Mononuclear cell (primary cell): ENCODE results near the gene IL1A. TPM values are rescaled to one million over a fixed set of nuclear protein-coding genes. Genes with fewer than 3 reads are reported as not detected.

ENCODE experiments used
- H3K27me3 ChIP-seq: 2 replicates; pipeline ENCODE4 v1.6.0; 2011; ENCODE audit warnings: low read length, control low read depth; ENCODE audit not compliant: insufficient read depth
- H3K4me1 ChIP-seq: 2 replicates; pipeline ENCODE4 v1.5.1; 2011; ENCODE audit warnings: mild to moderate bottlenecking, low read length, control low read depth; ENCODE audit not compliant: insufficient read depth
- H3K4me3 ChIP-seq: 2 replicates; pipeline ENCODE4 v1.5.1; 2011; ENCODE audit warnings: mild to moderate bottlenecking, low read length, moderate library complexity
- H3K9me3 ChIP-seq: 2 replicates; pipeline ENCODE4 v1.5.1; 2011; ENCODE audit warnings: low read depth, mild to moderate bottlenecking, control low read depth, low read length
- total RNA-seq: library from RNA; depleted of rRNA; stranded (reverse); fragments of >200 nt; gene quantifications from one replicate; pipeline ENCODE4 v1.2.3, GENCODE V29; 2012

The IL1A gene
- total RNA-seq, 1 donor = 23.4 TPM

GRCh38 chr2:112807233-112807807, 23.0 kb upstream of the IL1A start:
- Histone ChIP-seq H3K27me3 (no peaks in the 10 kb centered on the region), H3K9me3 (no peaks in the 10 kb centered on the region), H3K4me1 (peaks cover 12% of the 10 kb centered on the region), H3K4me3 (no peak overlapping the region)

GRCh38 chr2:112805542-112805941, 21.2 kb upstream of the IL1A start:
- H3K9me3 ChIP-seq = no peaks in the 10 kb centered on the region
- H3K27me3 ChIP-seq = no peaks in the 10 kb centered on the region
- no peak overlapping the region for H3K4me3 ChIP-seq
- no peaks in the 10 kb centered on the region for H3K4me1 ChIP-seq

GRCh38 chr2:112803691-112804521, 19.6 kb upstream of the IL1A start:
- Histone ChIP-seq H3K27me3 (no peaks in the 10 kb centered on the region), H3K4me1 (peaks cover 12% of the 10 kb centered on the region), H3K9me3 (no peaks in the 10 kb centered on the region), H3K4me3 (no peak overlapping the region)

- H3K9me3 ChIP-seq = no peaks in the 10 kb centered on the region
- H3K4me1 ChIP-seq = peaks cover 18% of the 10 kb centered on the region
- H3K4me3 ChIP-seq = no peak overlapping the region
- H3K27me3 ChIP-seq = no peaks in the 10 kb centered on the region
Measured at GRCh38 chr2:112800881-112801583, 16.7 kb upstream of the IL1A start.

GRCh38 chr2:112798979-112799975, 15.0 kb upstream of the IL1A start:
- peaks cover 35% of the 10 kb centered on the region for H3K4me1 ChIP-seq
- H3K27me3 ChIP-seq = no peaks in the 10 kb centered on the region
- no peak overlapping the region for H3K4me3 ChIP-seq
- H3K9me3 ChIP-seq = no peaks in the 10 kb centered on the region

GRCh38 chr2:112796486-112796885, 12.2 kb upstream of the IL1A start:
- H3K9me3 ChIP-seq = no peaks in the 10 kb centered on the region

GRCh38 chr2:112795774-112796173, 11.5 kb upstream of the IL1A start:
- no peaks in the 10 kb centered on the region for H3K27me3 ChIP-seq
- H3K9me3 ChIP-seq = no peaks in the 10 kb centered on the region
- H3K4me1 ChIP-seq = peaks cover 54% of the 10 kb centered on the region
- no peak overlapping the region for H3K4me3 ChIP-seq

More at GRCh38 chr2:112796486-112796885, 12.2 kb upstream of the IL1A start:
- Histone ChIP-seq H3K4me3 (no peak overlapping the region), H3K27me3 (no peaks in the 10 kb centered on the region), H3K4me1 (peaks cover 54% of the 10 kb centered on the region)

GRCh38 chr2:112794841-112795240, 10.5 kb upstream of the IL1A start:
- Histone ChIP-seq H3K4me1 (peaks cover 52% of the 10 kb centered on the region), H3K4me3 (no peak overlapping the region), H3K27me3 (no peaks in the 10 kb centered on the region), H3K9me3 (no peaks in the 10 kb centered on the region)

GRCh38 chr2:112794131-112794733, 9.9 kb upstream of the IL1A start:
- no peaks in the 10 kb centered on the region for H3K27me3 ChIP-seq
- peaks cover 46% of the 10 kb centered on the region for H3K4me1 ChIP-seq
- H3K4me3 ChIP-seq = no peak overlapping the region
- H3K9me3 ChIP-seq = no peaks in the 10 kb centered on the region

GRCh38 chr2:112793449-112793978, 9.2 kb upstream of the IL1A start:
- no peaks in the 10 kb centered on the region for H3K27me3 ChIP-seq
- no peaks in the 10 kb centered on the region for H3K9me3 ChIP-seq
- H3K4me3 ChIP-seq = no peak overlapping the region
- H3K4me1 ChIP-seq = peaks cover 42% of the 10 kb centered on the region

- peaks cover 52% of the 10 kb centered on the region for H3K4me1 ChIP-seq
- H3K9me3 ChIP-seq = no peaks in the 10 kb centered on the region
- H3K27me3 ChIP-seq = no peaks in the 10 kb centered on the region
- H3K4me3 ChIP-seq = no peak overlapping the region
Measured at GRCh38 chr2:112792419-112792818, 8.1 kb upstream of the IL1A start.

GRCh38 chr2:112791693-112792230, 7.5 kb upstream of the IL1A start:
- no peaks in the 10 kb centered on the region for H3K9me3 ChIP-seq
- H3K27me3 ChIP-seq = no peaks in the 10 kb centered on the region
- H3K4me1 ChIP-seq = peaks cover 58% of the 10 kb centered on the region
- no peak overlapping the region for H3K4me3 ChIP-seq

- H3K4me1 ChIP-seq = peaks cover 57% of the 10 kb centered on the region
- H3K27me3 ChIP-seq = no peaks in the 10 kb centered on the region
- no peak overlapping the region for H3K4me3 ChIP-seq
- no peaks in the 10 kb centered on the region for H3K9me3 ChIP-seq
Measured at GRCh38 chr2:112791019-112791418, 6.7 kb upstream of the IL1A start.

GRCh38 chr2:112790305-112790704, 6.0 kb upstream of the IL1A start:
- Histone ChIP-seq H3K4me1 (peaks cover 52% of the 10 kb centered on the region), H3K4me3 (no peak overlapping the region), H3K27me3 (no peaks in the 10 kb centered on the region), H3K9me3 (no peaks in the 10 kb centered on the region)
